HG03342 (cell line): ENCODE results near the gene RAI14.

Experiments used
- ATAC-seq: cut with Tn5 transposase; IDR thresholded peaks from one replicate; pipeline ENCODE4 v1.9.1; 2021; ENCODE audit warnings: mild to moderate bottlenecking, moderate library complexity; ENCODE audit not compliant: unreplicated experiment

RAI14 gene

GRCh38 chr5:34656001-34656699 lies at the start of gene RAI14:
Gene RAI14 (plus strand): TSS chr5:34656328. CDS start chr5:34686920, 30,592 bp downstream.
- ATAC-seq = no peak

- no peak for ATAC-seq
These were observed 47.8 kb upstream of the RAI14 start for GRCh38 chr5:34608368-34608767.

- ATAC-seq = no peak
These were observed 47.1 kb upstream of the RAI14 start for GRCh38 chr5:34608859-34609648.

- no peak for ATAC-seq
These were observed 46.1 kb upstream of the RAI14 start for GRCh38 chr5:34609951-34610441.

DNA sequence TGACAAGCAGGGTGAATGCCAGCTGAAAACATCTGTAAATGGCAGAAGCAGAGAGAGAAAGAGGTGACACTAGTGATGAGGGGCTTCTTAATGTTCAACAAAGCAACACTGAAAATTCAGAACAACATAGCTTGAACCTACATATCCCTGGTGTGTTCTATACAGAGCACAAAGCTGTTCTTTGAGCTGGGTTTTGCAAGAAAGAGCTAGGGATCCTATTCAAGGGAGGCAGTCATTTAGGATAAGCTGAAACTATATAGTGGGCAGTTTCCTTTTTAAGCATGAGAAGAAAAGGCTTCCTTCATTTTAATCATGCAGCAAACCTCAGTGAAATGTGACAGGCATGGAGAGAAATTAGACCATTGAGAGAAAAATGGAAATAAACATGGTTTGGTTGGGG lies 45.6 kb upstream of the RAI14 start:
- ATAC-seq = no peak

- ATAC-seq = no peak
These were observed 44.4 kb upstream of the RAI14 start for GRCh38 chr5:34611464-34612415.

- ATAC-seq = no peak
These were observed 39.5 kb upstream of the RAI14 start for GRCh38 chr5:34616651-34617050.

GRCh38 chr5:34618371-34619065 lies 37.6 kb upstream of the RAI14 start:
- ATAC-seq = no peak

GRCh38 chr5:34620185-34620584 lies 35.9 kb upstream of the RAI14 start:
- ATAC-seq = no peak

GRCh38 chr5:34621277-34622097 lies 34.6 kb upstream of the RAI14 start:
- ATAC-seq = no peak

DNA sequence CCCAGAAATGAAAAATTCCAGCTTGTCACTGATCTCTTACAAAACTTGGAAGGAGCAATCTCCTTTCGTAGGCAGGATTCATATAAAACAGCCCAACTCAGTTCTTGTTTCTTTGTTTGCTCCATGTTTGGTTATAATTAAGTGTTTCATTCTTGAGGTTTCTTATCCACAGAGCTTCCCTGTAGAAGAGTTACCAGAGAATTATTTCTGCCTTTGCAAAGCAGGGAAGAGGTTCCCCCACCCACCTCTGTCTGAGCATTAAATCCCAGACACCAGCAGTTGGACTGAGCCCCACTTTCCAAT lies 34.1 kb upstream of the RAI14 start:
- no peak for ATAC-seq

DNA sequence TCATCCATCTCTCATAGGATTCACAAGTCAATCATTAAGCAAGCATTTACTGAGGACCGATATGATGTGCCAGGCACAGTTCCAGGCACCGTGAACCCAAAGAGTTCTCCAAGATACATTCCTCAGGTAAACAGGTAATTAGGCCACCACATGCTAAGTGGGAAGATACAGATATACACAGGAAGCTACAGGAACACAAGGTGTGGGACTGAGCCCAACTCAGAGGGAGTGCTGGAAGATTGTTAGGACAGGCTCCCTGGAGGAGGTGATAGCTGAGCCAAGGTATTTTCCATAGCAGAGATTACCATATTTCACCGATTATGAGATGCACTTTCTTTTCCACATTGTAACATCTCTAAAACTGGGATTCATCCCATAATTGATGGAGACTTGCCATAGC lies 31.4 kb upstream of the RAI14 start:
- ATAC-seq = no peak

- no peak for ATAC-seq
These were observed 30.9 kb upstream of the RAI14 start for GRCh38 chr5:34625246-34625645.

GRCh38 chr5:34626036-34626435 lies 30.1 kb upstream of the RAI14 start:
- no peak for ATAC-seq

- no peak for ATAC-seq
These were observed 29.4 kb upstream of the RAI14 start for GRCh38 chr5:34626751-34627150.

DNA sequence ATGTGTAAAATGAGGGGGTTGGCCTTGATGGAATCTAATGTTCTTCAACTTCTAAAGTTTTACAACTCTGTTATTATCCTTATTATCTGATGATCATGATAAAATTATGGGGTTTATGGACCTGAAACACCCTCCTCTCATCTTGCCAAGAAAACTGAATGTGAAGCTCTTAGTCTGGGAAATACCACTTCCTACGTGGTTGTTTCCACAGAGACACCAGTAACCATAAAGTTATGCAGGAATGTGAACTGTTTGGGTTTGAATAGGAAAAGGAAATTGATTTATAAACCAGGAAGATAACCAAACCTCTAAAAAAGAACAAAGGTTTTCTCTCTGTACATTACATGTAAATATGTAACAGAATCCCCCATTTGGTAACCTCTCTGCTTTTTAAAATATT lies 28.3 kb upstream of the RAI14 start:
- no peak for ATAC-seq

DNA sequence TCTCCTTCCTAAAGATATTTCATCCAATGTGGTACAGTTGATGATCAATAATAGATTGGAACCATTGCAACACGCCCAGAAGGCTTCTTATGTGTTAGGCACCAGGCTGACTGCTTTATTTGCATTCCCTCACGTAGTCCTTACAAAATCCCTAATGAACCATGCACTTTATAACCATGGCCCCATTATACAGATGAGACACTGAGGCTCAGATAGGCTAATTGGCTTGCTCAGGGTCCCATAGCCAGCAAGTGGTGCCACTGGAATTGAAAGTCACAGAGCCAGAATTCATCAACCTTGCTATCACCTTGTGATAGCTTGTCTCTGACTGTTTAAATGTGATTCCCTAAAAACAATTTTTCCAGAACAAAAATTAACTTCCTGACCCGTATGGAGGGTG lies 27.8 kb upstream of the RAI14 start:
- no peak for ATAC-seq

DNA sequence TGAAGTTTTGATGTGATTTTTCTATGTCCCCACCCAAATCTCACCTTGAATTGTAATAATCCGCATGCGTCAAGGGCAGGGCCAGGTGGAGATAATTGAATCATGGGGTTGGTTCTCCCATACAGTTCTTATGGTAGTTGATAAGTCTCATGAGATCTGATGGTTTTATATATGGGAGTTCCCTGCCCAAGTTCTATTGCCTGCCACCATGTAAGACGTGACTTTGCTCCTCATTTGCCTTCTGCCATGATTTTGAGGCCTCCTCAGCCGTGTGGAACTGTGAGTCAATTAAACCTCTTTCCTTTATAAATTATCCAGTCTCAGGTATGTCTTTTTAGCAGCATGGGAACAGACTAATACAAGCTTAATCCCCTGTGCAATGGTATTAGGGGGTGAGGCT lies 25.5 kb upstream of the RAI14 start:
- no peak for ATAC-seq

DNA sequence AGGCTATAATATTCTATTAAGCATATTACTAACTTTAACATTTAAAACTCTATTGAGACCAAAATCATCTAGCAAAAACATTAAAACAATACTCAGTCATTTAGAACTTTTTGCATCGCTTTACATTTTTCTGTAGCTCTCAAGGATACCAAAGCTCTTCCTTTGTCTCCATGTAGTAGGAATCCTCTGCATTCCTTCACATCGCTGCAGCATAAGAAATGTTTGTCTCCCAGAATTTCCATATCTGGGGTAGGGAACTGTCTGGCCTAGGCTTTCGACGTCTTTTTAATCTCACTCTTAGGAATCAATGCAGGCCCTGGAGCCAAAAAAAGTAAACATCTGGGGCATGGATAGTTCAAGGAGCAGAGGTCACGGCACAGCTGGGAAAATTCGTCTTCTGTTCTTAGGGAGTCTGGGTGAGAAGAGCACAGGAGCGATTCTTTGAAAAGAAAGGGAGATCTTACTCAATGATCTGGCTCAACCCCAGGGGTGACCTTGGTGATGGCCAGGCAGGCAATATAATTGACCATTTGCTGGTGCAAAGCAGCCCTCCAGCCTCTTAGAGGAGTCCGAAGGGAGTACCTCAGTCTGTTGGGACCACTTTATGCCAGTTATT lies 23.2 kb upstream of the RAI14 start:
- no peak for ATAC-seq
